GM20431 (cell line): ENCODE measurements around the gene KCNA1.
"Not testable (repeated sequence)": the region's sequence is repeated elsewhere in the genome, so short reads cannot be mapped to it uniquely, and the experiment has no call there.

Experiments
- in situ Hi-C: fragments of 300-500 bp; cut with MseI, MboI; formaldehyde crosslinking; loops from one replicate; pipeline ENCODE4 v1.15.0; 2020; ENCODE audit warnings: low sequenced_read_pairs; ENCODE audit not compliant: unreplicated experiment

The KCNA1 gene

DNA sequence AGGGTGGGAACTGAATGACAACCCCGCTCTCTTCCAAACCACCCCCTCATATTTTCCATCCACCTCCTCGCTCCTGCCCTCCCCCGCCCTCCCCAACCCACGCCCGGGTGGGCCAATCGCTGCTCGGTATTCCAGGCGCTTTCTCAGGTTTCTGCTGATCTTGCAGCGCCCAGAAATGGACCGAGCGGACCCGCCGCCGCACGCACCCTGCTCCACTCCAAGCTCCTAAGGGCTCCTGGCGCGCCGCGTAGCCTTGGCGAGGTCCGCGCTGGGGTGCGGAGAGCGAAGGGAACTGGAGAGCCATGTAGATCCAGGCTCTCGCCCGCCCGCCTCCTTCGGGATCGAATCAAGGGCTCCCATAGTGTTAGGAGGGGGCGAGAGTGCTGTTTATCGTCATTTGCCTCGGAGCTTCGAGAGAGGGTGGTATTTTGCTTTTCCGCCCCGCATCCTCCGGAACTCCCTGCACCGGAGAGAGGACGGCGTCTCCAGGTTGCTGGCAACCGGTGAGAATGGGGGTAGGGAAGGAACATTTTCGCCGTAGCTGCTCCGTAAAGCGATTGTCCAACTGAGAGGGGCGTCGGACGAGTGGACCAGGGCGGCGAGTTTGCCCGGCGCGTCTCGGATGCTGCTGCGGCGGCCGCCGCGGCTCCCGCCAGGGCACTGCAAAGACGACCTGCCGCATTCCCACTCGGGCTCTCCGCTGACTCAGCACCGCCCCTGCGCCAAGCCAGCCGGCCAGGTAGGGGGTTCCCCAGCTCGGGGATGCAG lies at the start of gene KCNA1:
Gene KCNA1 (plus strand): TSS at position 172 of the 768 bp plus-strand sequence. CDS start 1,474 bp downstream, outside the sequence.
- in situ Hi-C loops = no loop called here

DNA sequence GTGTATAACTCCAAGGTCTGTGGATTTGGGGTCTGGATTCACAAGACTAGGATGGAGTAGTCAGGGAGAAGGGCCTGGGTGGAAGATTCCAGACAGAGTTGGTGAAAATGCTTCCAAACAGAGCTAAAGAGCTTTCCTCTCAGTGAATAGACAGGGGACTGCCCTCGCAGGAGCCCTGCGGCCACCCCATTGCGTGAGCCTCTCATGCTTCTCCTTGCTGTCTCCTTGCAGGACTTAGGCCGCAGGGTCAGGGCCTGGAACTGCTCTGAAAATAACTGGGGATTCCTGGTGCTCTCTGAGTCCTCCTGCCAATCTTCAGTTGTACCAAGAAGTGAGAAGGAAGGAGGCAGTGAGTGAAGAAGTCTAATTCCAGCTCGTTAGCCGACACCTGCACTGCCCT lies 49.0 kb upstream of the KCNA1 start:
- in situ Hi-C loops = loop anchor here (10.0 kb wide), 2 partner anchors 144 to 224 kb away; no protein-coding TSS in a partner anchor

DNA sequence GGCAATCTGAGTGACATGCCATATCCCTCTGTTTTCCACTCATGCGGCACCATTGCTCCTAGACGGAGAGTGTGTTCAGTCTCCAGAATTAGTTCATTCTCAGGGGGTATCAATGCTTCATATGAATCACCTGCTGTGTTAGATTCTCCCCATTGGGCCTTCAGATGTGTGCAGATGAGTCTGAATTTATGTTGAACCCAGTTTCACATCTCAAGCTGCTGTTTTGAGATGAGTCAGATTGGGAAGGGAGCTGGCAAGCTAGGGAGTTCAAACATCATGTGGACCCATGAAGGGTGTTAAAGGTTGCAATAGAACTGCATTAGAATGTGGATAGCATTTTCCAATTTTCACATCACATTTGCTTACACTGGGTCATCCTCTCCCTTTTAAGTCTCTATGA lies 46.9 kb upstream of the KCNA1 start:
- in situ Hi-C loops = loop anchor here (10.0 kb wide), 2 partner anchors 142 to 222 kb away; no protein-coding TSS in a partner anchor

DNA sequence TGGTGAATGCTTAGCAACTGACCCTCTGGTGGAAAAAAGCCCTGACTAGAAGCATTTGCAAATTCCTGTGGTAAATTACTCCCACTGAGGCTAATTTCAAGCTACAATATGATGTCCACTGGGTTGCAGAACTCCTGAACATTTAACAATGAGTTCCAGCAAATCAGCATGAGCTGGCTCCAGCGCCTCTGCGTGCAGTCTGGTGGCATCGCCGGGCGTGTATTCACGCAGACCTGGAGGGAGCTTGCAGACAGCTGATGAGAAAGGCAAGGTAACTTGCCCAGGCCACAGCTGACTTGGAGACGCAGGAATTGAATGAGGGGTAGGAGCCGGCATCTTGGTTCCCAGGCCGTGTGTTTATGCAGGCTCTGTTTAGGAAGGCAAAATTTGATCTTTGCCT lies 45.1 kb upstream of the KCNA1 start:
- in situ Hi-C loops = loop anchor here (10.0 kb wide), 2 partner anchors 140 to 220 kb away; no protein-coding TSS in a partner anchor

DNA sequence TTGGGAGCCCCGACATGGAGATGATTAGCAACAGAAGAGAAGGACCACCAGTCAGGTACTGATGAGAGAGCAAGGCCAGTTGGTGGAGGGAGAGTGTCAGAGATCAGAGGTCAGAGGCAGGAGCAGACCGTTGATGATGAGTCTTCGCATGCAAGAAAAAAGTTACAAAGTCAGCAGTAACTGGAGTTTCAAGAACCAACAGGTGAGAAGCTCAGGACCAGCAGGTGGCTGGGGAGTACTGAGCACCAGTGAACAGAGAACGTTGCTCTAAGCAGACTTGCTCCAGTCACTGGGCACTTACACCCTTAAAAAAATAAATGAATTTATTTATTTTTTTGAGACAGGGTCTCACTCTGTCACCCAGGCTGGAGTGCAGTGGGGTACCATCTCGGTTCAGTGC lies 44.5 kb upstream of the KCNA1 start:
- in situ Hi-C loops = loop anchor here (10.0 kb wide), 2 partner anchors 140 to 220 kb away; no protein-coding TSS in a partner anchor

DNA sequence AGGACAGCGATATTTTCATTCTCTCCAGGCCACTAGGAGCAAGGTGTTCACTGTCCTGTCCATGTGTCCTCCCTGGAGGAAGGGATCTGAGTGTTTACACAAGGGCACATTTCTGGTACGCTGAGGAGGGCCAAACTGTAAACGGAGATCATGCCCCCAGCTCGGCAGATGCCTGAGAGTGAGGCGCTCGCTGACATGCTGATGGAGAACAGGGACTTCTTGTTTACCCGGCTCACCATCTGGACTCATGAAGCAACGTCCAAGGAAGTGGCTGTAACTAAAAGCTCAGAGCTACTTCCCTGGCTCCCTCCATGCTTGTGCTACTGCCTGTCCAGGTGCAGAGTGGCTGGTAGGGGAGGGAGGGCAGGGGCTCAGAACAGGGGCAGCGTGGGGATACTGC lies 43.4 kb upstream of the KCNA1 start:
- in situ Hi-C loops = loop anchor here (10.0 kb wide), 2 partner anchors 139 to 219 kb away; no protein-coding TSS in a partner anchor

DNA sequence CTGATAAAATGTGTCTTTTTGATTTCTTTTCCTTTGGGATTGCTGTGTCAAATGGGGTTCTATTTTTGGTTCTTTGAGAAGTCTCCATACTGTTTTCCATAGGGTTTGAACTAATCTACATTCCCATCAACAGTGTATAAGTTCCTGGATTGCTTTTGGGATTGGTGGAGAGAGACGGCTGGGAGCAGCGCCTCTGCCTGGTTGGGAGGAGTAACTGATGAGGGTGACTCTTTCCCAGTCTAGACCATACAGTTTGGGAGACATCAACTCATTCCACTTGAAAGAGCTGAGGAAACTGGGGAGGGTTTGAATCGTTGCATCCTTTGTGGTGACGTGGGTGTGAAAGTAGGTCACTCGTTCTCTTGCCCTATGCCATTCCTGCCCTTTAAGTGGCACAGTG lies 42.3 kb upstream of the KCNA1 start:
- in situ Hi-C loops = loop anchor here (10.0 kb wide), 2 partner anchors 137 to 217 kb away; no protein-coding TSS in a partner anchor

DNA sequence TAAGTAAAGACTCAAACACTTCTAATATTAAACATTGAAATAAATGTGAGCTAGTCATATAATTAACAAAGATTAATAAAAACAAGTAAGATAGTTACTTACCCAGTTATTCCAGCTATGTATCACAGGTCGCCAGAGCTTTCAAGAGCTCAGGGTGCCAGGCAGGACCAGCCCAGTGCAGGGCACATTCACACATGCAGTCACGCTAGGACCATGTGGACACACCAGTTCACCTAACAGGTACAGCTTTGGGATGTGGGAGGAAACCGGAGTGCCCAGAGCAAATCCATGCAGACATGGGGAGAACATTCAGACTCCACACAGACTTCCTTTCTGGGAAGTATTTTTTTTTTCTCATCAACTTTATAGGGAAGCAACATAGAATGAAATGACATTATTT lies 39.3 kb upstream of the KCNA1 start:
- in situ Hi-C loops = no loop called here

DNA sequence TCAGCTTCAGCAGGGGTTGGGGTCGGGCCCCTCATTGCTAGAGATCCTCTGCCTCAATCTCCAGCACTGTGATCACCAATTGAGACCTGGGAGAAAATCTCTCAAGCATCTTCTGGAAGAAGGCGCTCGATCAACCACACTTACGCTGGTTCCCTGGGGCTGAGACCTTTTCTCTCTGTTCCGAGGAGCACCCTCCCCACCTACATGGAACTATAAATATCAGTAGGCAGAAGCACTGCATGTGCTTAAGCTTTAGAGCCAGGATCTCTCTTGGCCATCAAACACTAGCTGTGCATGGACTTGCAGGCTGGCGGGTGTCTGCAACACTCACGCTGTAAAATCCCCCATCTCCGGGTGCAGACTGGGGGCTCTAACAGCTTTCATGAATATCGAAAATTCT lies 38.2 kb upstream of the KCNA1 start:
- in situ Hi-C loops = no loop called here

DNA sequence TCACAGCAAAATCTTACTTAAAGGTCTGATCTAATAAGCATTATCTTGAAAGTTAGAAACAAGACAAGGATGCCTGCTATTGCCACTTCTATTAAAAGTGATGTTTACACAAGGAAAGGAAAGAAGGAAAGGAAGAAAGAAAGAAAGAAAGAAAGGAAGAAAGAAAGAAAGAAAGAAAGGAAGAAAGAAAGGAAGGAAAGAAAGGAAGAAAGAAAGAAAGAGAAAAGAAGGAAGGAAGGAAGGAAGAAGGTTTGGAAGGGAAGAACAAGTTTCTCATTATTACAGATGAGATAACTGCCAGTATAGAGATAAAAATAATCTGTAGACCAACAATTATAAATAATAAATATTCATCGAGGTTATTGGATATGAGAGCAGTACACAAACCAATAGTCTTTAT lies 35.8 kb upstream of the KCNA1 start:
- in situ Hi-C loops = no loop called here

DNA sequence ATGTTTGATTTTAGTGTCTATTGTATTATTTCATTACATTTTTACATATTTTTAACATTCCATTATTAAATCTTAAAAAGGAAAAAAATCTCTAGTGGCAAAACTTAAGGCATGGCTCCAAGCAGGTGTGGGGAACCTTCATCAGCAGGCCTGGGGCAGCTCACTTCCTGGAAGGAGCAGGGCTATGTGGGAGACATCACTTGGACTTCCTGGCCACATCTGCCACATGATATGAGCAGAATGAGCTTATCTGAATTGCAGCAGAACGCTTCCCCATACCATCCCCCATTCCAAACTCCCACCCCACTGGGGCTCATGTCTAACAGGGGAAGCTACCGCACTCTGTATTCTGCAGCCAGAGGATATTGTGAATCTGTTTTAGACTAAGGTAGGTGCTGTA lies 35.0 kb upstream of the KCNA1 start:
- in situ Hi-C loops = no loop called here

DNA sequence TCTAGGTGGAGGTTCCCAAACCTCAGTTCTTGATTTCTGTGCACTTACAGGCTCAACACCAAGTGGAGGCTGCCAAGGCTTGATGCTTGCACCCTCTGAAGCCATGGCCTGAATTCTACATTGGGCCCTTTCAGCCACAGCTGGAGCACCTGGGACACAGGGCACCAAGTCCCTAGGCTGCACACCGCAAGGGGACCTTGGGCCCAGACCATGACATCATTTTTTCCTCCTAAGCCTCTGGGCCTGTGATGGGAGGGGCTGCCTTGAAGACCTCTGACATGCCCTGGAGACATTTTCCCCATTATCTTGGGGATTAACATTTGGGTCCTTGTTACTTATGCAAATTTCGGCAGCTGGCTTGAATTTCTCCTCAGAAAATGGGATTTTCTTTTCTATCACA lies 30.2 kb upstream of the KCNA1 start:
- in situ Hi-C loops = not testable (repeated sequence)

DNA sequence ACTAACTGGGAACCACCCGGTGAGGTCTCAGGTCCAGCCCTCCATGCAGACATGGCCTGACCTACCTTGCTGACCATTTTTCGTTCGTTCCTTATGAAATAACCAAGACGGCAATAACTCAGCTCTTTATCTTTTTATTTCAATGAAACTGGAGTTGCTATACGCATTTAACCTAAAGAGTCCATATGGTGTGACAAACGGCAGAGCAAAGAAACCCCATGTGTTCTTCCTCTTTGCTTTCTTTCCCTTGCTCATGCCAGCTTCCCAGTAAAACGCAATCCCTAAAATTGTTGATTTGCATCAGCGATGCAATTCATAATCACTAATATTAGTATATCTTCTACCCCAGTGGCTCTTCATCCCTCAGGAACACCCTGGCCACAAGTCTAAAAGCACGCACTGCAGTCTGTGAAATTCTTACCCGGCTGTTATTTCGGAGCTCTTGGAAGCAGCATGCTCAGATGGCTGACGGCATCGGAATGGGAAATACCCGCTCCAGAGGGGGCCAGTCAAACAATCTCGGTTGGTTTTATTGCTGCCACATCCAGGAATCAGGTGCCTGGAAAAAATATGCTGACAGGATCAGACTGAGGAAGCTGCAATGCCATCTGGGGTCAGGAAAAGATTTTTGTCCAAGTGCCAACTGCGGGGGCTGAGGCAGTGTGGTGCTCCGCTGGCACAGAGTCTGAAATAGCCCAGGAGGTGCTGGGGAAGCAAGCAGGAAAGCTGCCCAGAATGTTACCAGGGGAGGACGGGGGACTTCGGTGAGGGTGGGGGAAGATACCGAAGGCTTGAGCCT lies 28.2 kb upstream of the KCNA1 start:
- in situ Hi-C loops = no loop called here

DNA sequence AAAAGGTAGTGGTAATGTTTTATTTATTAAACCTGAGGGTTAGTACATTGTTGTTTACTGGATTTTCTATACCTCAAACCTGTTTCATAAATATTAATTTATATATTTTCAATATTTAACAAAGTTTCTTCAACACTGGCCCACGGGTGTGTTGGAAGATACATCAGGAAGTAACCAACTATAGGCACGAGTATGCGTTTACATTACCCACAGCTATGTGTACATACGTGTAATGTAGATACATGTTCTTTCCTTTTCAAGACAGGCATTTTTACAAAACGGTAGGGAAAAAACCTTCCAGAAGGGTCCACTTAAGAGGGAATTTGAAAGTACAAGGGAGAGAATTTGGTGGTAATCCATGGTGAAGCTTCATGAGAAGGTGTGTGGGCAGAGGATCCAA lies 17.8 kb upstream of the KCNA1 start:
- in situ Hi-C loops = no loop called here

DNA sequence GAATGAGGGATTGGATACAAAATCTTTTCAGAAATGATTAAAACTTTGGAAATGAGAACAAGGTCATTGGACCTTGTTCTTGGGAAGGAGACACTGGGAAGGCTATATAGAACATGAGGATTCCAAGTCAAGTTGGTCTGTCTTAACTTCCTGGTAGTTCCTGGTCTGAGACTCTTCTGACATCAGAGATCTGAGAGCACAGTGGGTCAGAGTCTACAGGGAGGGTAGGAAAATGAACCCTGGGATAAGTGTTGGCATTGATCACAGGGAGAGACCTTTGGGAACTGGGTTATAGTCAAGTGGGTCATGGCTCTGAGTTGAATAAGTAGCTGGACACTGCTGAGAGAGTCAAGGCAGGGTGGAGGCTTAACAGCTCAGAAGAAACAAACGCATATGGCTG lies 17.3 kb upstream of the KCNA1 start:
- in situ Hi-C loops = no loop called here

DNA sequence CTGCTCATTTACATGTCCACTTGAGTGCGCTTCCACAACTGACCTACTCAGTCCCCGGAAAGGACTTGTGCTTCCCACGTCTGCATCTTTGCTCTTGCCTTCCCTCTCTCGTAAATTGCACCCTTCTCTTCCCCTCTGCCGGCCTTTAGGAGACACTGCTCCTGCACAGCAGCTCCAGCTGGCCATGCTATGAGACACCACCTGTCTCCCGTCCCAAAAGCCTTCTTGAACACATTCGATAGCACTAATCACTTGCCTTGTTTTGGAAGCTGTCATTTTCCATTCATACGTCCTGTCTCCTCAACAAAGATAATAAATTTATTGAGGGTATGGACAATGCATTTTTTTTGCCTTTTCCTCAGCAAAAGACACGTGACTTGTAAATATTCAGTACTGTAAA lies 15.7 kb upstream of the KCNA1 start:
- in situ Hi-C loops = no loop called here

DNA sequence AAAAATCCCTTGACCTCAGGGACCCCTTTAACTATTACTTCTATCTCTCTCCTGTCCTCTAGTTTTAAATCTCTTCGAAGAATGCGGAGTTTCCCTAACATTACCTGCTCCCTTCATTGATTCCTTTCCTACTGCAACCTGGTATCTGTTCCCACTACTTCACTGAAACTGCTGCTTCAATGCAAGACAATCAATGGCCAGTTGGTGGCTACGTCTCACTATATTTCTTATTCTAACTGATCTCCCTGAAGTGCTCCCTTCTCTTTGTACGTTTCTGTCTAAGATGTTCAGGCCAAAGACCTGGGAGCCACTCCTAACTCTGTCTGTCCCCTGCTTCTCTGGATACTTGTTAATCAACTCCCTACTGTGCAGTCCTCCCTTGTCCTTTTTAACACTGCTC lies 10.3 kb upstream of the KCNA1 start:
- in situ Hi-C loops = no loop called here

DNA sequence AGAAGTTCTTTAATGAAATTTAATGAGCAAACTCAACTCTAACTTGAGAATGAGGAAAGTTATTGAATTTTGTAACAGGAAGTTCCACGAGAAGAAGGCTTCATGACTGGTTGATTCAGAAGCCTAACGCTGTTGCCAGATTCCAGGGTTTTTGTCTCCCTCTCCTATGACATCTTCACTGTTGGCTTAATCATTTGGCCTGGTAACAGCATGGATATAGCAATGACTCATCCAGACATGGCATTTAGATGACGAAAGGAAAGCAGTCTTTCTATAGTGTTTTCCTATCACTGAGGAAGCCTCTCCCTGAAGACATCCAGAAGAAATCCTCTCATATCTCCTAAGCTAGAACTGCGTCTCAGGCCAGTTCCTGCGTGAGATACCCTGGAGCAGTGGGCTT lies 9.4 kb upstream of the KCNA1 start:
- in situ Hi-C loops = no loop called here

DNA sequence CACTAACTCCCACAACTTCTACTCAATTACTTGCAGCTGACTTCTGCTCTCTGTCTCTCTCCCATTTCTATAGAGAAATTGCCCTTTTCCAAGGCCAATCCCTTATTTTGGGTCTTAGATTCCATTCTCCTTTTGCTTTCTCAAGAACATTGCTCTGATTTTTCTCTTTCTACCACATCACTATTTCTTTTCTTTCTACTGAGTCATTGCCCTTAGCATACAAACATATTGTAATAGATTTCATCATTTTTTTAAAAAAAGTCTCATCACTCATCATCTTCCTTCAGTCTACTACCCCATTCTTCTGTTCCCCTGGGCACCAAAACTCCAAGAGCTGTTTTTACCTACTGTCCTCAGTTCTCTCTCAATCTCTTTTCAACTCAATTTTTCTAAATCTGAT lies 4.4 kb upstream of the KCNA1 start:
- in situ Hi-C loops = no loop called here

DNA sequence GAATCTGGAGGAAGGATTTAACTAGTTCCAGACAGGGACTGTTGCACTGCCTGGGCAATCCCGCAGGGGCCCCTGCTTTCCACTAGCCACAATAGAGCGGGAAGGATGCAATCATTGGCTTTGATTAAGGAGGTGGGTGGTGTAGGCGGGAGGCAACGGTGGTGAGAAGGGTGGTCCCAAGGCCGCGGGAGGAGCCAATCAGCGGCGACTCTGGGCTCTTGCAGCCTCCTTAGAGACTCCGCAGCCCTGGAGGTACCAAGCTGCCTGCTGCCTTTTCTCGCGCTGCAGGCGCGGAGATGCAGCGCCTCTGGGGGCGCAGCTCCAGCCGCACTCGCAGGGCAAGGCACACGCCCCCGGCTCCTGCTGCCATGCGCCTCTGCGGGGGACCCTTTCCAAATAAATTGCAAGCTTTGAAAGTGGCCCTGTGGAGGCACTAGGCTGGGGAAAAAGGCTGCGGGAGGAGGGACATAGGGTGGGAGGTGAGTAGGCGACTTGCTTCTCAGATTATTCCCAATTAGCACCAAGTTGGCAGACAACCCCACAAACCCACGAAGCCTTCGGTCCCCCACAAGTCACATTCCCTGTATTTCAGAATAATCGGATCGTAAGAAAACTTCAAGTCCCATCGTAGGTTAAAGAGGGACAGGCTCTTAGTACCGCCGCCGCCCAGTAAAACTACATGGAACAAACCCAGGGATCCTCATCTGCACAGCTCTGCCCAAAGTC lies 858 bp upstream of the KCNA1 start:
- in situ Hi-C loops = no loop called here

DNA sequence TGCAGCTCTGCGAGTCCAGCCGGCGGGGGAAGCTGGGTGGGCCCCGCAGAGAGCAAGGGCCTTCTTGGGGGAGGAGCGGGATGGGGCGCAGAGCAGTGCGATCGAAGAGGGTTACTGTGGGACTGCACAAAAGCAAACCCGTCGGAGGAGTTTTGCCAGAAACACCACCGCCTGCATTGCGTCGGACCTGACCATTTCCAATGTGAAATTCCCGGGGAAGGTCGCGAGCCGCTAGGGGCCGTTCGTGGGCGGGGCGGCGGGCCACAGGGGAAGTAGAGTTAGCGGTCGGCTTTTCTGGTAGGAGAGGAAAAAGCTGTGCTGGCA lies 333 bp upstream of the KCNA1 start:
- in situ Hi-C loops = no loop called here
